Testis (tissue), 3 donors: ENCODE results near the gene TRUB1. TPM values are rescaled to one million over a fixed set of nuclear protein-coding genes. Genes with fewer than 3 reads are reported as not detected.

Experiments
- DNase-seq: peaks from one replicate; pipeline ENCODE4 v3.0.0-alpha.2; 2019
- H3K27ac ChIP-seq, 2 donors: fragments of 200-600 bp; sonication (generic); one replicate each; pipeline ENCODE4 v1.5.1; 2019
- H3K27me3 ChIP-seq: fragments of 200-600 bp; sonication (generic); one replicate; pipeline ENCODE4 v1.5.1; 2019
- H3K36me3 ChIP-seq: fragments of 200-600 bp; sonication (generic); one replicate; pipeline ENCODE4 v1.5.1; 2017; ENCODE audit warnings: low read depth; ENCODE audit errors: missing control alignments
- H3K4me1 ChIP-seq: fragments of 200-600 bp; sonication (generic); one replicate; pipeline ENCODE4 v1.5.1; 2019
- H3K4me3 ChIP-seq, 2 donors: fragments of 200-600 bp; sonication (generic); one replicate each; pipeline ENCODE4 v1.5.1; 2017 to 2019
- H3K9me3 ChIP-seq: fragments of 200-600 bp; sonication (generic); one replicate; pipeline ENCODE4 v1.5.1; 2017
- CTCF ChIP-seq, 3 experiments: fragments of 450-650 bp in 2 of 3; fragments of 200-600 bp in 1 of 3; sonication (generic) in 1 of 3; IDR thresholded peaks; one replicate each; pipeline ENCODE4 v1.5.1; 2016 to 2019; ENCODE audit warnings: antibody characterized with exemption in 3 of 3, mild to moderate bottlenecking in 2 of 3, moderate library complexity in 1 of 3
- POLR2A ChIP-seq: fragments of 450-650 bp; IDR thresholded peaks from one replicate; pipeline ENCODE4 v1.6.1; 2017; ENCODE audit warnings: antibody characterized with exemption, mild to moderate bottlenecking, moderate library complexity
- WGBS, 2 donors: methylation state at CpG; one replicate each; pipeline ENCODE4 v1.1.5; 2018; 5-methylcytosine and 5-hydroxymethylcytosine counted together
- intact Hi-C: fragments of 100-400 bp; cut with DNase I; formaldehyde crosslinking; loops from one replicate; pipeline ENCODE4 v1.15.1; 2023; ENCODE audit warnings: low total_unique reads
- polyA plus RNA-seq: library from polyadenylated mRNA; stranded (reverse); fragments of 350-450 nt; fragmentation: Illumina TruSeq; extraction: RNeasy Lipid Tissue Mini Kit (QIAGEN cat#74804); gene quantifications from one replicate; pipeline ENCODE4 v1.2.3, GENCODE V29; 2014; ENCODE audit warnings: low read depth, low replicate concordance; ENCODE audit not compliant: insufficient read depth
- total RNA-seq, 2 donors: library from RNA; depleted of rRNA; stranded (reverse); fragments of >200 nt; gene quantifications; one replicate each; pipeline ENCODE4 v1.2.3, GENCODE V29; 2016

The TRUB1 gene
- total and polyA plus RNA-seq, 3 donors from 2014 or later = 33.5 to 44.5 (median 43.5) TPM

GRCh38 chr10:114990991-114991390 is 53.0 kb downstream of the TRUB1 start:
- no peak for TF ChIP-seq CTCF (IDR thresholded peaks at IDR 0.05)
- TF ChIP-seq POLR2A = no peak
- DNase-seq = no peak
- Histone ChIP-seq H3K27ac (no peak overlapping the region), H3K9me3 (no peaks in the 10 kb centered on the region), H3K36me3 (no peaks in the 10 kb centered on the region), H3K4me3 (no peak overlapping the region), H3K4me1 (no peaks in the 10 kb centered on the region), H3K27me3 (no peaks in the 10 kb centered on the region)
- intact Hi-C loops = no loop called here
- WGBS, 2 donors = 79 to 87% methylated on average over 4 of the region's 4 CpGs

GRCh38 chr10:114992189-114992775 is 54.3 kb downstream of the TRUB1 start:
- intact Hi-C loops = no loop called here
- Histone ChIP-seq H3K27me3 (no peaks in the 10 kb centered on the region), H3K4me3 (no peak overlapping the region), H3K36me3 (no peaks in the 10 kb centered on the region), H3K4me1 (no peaks in the 10 kb centered on the region), H3K27ac (no peak overlapping the region), H3K9me3 (no peaks in the 10 kb centered on the region)
- DNase-seq = no peak
- WGBS, 2 donors = 70% methylated on average over 9 of the region's 9 CpGs
- no peak for TF ChIP-seq POLR2A
- TF ChIP-seq CTCF (IDR thresholded peaks at IDR 0.05) = no peak

- WGBS, 2 donors = 89 to 90% methylated on average over 6 of the region's 6 CpGs
- intact Hi-C loops = no loop called here
These were observed 57.7 kb downstream of the TRUB1 start for GRCh38 chr10:114995468-114996247.

GRCh38 chr10:114996542-114996941 is 58.5 kb downstream of the TRUB1 start:
- no peak overlapping the region for H3K4me3 ChIP-seq
- intact Hi-C loops = no loop called here
- TF ChIP-seq POLR2A (no peak), CTCF (IDR thresholded peaks at IDR 0.05) (no peak)
- no peak overlapping the region for H3K27ac ChIP-seq
- WGBS, 2 donors = 90 to 95% methylated on average over 4 of the region's 4 CpGs
- no peaks in the 10 kb centered on the region for H3K27me3 ChIP-seq
- H3K9me3 ChIP-seq = no peaks in the 10 kb centered on the region
- no peak for DNase-seq
- no peaks in the 10 kb centered on the region for H3K36me3 ChIP-seq
- H3K4me1 ChIP-seq = no peaks in the 10 kb centered on the region

More at GRCh38 chr10:114995468-114996247, 57.7 kb downstream of the TRUB1 start:
- Histone ChIP-seq H3K27ac (no peak overlapping the region), H3K36me3 (no peaks in the 10 kb centered on the region), H3K9me3 (no peaks in the 10 kb centered on the region), H3K27me3 (no peaks in the 10 kb centered on the region), H3K4me3 (no peak overlapping the region), H3K4me1 (no peaks in the 10 kb centered on the region)
- DNase-seq = no peak
- TF ChIP-seq POLR2A (no peak), CTCF (IDR thresholded peaks at IDR 0.05) (no peak)

- intact Hi-C loops = no loop called here
- Histone ChIP-seq H3K27ac (no peak overlapping the region), H3K4me3 (no peak overlapping the region), H3K9me3 (no peaks in the 10 kb centered on the region), H3K4me1 (no peaks in the 10 kb centered on the region), H3K36me3 (no peaks in the 10 kb centered on the region), H3K27me3 (no peaks in the 10 kb centered on the region)
- WGBS, 2 donors = 73 to 83% methylated on average over 5 to 7 of the region's 7 CpGs
- no peak for DNase-seq
- TF ChIP-seq CTCF (IDR thresholded peaks at IDR 0.05) (no peak), POLR2A (no peak)
These were observed 61.0 kb downstream of the TRUB1 start for GRCh38 chr10:114998993-114999392.
